Measurements from ENCODE around the gene RBMS1. TPM values are rescaled to one million over a fixed set of nuclear protein-coding genes. Genes with fewer than 3 reads are reported as not detected.
A peak's percentile ranks its signal among the peaks of the same experiment; 100 is the strongest.

The RBMS1 gene
- total and polyA plus RNA-seq, 2 of the 13 experiments (the other 11 are each of a cell fraction or from before 2014, with no cell fraction given) = 55.5 to 110 TPM

DNA sequence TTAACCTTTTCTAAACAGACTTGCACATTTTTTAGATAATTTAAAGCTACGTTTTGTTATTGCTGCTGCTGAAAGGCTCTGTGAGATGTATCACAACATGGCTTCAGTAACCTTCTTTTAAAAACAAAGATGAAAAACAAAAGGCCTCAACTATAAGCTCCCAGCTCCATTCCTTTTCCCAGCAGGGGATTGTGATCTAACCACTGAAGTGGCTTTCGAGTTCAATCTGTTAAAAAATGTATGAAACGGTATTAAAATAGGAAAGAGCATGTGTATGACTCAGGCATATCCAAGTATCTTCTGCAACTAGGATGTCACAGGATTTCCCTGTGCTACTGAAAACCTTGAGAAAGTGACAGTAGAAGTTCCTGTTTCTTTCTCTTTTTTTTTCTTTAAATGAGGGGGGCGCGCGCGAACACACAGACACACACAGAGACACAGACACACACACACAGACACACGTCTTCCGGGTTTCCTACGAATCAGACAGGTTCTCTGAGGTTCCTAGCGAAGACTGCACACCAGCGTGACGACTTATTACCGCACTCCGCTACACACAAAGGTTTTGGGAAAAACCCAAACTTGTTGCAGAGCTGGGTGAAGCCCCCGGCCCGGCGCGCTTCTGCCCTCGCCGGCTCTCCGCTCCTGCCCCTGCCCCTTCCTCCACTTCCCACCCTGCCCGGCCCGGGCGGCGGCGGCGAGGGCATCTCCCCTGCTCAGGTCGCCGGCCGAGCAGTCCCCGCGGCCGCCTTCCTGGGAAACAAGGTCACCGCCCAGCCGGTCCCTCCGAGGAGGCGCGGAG, 86.8 kb downstream of the RBMS1 start (continued):
- TF ChIP-seq, protein P1, sequence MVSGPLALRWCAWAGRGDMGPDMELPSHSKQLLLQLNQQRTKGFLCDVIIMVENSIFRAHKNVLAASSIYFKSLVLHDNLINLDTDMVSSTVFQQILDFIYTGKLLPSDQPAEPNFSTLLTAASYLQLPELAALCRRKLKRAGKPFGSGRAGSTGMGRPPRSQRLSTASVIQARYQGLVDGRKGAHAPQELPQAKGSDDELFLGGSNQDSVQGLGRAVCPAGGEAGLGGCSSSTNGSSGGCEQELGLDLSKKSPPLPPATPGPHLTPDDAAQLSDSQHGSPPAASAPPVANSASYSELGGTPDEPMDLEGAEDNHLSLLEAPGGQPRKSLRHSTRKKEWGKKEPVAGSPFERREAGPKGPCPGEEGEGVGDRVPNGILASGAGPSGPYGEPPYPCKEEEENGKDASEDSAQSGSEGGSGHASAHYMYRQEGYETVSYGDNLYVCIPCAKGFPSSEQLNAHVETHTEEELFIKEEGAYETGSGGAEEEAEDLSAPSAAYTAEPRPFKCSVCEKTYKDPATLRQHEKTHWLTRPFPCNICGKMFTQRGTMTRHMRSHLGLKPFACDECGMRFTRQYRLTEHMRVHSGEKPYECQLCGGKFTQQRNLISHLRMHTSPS (CRISPR knock-in tag; IDR thresholded peaks at IDR 0.05; ENCODE audit: low read depth) = no peak
- TF ChIP-seq MAFK (conservative IDR thresholded peaks at IDR 0.05 in 1 of 2, IDR thresholded peaks at IDR 0.05 in 1 of 2; ENCODE audit: low read length in 2 of 2) (no peak), MEIS2 (CRISPR knock-in tag; IDR thresholded peaks at IDR 0.05) (no peak), ZNF264 (CRISPR knock-in tag; IDR thresholded peaks at IDR 0.05) (no peak), PAX8 (CRISPR knock-in tag; IDR thresholded peaks at IDR 0.05; ENCODE audit: borderline replicate concordance) (no peak), HHEX (CRISPR knock-in tag; IDR thresholded peaks at IDR 0.05) (no peak), RORA (CRISPR knock-in tag; IDR thresholded peaks at IDR 0.05) (no peak)
- TF ChIP-seq, protein P2, sequence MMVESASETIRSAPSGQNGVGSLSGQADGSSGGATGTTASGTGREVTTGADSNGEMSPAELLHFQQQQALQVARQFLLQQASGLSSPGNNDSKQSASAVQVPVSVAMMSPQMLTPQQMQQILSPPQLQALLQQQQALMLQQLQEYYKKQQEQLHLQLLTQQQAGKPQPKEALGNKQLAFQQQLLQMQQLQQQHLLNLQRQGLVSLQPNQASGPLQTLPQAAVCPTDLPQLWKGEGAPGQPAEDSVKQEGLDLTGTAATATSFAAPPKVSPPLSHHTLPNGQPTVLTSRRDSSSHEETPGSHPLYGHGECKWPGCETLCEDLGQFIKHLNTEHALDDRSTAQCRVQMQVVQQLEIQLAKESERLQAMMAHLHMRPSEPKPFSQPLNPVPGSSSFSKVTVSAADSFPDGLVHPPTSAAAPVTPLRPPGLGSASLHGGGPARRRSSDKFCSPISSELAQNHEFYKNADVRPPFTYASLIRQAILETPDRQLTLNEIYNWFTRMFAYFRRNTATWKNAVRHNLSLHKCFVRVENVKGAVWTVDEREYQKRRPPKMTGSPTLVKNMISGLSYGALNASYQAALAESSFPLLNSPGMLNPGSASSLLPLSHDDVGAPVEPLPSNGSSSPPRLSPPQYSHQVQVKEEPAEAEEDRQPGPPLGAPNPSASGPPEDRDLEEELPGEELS (CRISPR knock-in tag; IDR thresholded peaks at IDR 0.05) = 0 out of 2 replicates have a peak, but pooled peaks have one; percentile 30
- TF ChIP-seq, protein P3, sequence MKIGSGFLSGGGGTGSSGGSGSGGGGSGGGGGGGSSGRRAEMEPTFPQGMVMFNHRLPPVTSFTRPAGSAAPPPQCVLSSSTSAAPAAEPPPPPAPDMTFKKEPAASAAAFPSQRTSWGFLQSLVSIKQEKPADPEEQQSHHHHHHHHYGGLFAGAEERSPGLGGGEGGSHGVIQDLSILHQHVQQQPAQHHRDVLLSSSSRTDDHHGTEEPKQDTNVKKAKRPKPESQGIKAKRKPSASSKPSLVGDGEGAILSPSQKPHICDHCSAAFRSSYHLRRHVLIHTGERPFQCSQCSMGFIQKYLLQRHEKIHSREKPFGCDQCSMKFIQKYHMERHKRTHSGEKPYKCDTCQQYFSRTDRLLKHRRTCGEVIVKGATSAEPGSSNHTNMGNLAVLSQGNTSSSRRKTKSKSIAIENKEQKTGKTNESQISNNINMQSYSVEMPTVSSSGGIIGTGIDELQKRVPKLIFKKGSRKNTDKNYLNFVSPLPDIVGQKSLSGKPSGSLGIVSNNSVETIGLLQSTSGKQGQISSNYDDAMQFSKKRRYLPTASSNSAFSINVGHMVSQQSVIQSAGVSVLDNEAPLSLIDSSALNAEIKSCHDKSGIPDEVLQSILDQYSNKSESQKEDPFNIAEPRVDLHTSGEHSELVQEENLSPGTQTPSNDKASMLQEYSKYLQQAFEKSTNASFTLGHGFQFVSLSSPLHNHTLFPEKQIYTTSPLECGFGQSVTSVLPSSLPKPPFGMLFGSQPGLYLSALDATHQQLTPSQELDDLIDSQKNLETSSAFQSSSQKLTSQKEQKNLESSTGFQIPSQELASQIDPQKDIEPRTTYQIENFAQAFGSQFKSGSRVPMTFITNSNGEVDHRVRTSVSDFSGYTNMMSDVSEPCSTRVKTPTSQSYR (CRISPR knock-in tag; IDR thresholded peaks at IDR 0.05; ENCODE audit: borderline replicate concordance) = no peak
- TF ChIP-seq, protein P4, sequence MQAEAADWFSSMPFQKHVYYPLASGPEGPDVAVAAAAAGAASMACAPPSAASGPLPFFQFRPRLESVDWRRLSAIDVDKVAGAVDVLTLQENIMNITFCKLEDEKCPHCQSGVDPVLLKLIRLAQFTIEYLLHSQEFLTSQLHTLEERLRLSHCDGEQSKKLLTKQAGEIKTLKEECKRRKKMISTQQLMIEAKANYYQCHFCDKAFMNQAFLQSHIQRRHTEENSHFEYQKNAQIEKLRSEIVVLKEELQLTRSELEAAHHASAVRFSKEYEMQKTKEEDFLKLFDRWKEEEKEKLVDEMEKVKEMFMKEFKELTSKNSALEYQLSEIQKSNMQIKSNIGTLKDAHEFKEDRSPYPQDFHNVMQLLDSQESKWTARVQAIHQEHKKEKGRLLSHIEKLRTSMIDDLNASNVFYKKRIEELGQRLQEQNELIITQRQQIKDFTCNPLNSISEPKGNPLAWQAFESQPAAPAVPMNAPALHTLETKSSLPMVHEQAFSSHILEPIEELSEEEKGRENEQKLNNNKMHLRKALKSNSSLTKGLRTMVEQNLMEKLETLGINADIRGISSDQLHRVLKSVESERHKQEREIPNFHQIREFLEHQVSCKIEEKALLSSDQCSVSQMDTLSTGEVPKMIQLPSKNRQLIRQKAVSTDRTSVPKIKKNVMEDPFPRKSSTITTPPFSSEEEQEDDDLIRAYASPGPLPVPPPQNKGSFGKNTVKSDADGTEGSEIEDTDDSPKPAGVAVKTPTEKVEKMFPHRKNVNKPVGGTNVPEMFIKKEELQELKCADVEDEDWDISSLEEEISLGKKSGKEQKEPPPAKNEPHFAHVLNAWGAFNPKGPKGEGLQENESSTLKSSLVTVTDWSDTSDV (CRISPR knock-in tag; IDR thresholded peaks at IDR 0.05) = no peak
- TF ChIP-seq, protein P5, sequence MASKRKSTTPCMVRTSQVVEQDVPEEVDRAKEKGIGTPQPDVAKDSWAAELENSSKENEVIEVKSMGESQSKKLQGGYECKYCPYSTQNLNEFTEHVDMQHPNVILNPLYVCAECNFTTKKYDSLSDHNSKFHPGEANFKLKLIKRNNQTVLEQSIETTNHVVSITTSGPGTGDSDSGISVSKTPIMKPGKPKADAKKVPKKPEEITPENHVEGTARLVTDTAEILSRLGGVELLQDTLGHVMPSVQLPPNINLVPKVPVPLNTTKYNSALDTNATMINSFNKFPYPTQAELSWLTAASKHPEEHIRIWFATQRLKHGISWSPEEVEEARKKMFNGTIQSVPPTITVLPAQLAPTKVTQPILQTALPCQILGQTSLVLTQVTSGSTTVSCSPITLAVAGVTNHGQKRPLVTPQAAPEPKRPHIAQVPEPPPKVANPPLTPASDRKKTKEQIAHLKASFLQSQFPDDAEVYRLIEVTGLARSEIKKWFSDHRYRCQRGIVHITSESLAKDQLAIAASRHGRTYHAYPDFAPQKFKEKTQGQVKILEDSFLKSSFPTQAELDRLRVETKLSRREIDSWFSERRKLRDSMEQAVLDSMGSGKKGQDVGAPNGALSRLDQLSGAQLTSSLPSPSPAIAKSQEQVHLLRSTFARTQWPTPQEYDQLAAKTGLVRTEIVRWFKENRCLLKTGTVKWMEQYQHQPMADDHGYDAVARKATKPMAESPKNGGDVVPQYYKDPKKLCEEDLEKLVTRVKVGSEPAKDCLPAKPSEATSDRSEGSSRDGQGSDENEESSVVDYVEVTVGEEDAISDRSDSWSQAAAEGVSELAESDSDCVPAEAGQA (IDR thresholded peaks at IDR 0.05; ENCODE audit: low read depth) = no peak
- TF ChIP-seq, protein P5 (CRISPR knock-in tag; IDR thresholded peaks at IDR 0.05; ENCODE audit: borderline replicate concordance) = peak; percentile 43; the same call in 1 of the 2 replicates

Data from HepG2 (cell line).